ENCODE measurements around the gene TIFAB.

Gene TIFAB

DNA sequence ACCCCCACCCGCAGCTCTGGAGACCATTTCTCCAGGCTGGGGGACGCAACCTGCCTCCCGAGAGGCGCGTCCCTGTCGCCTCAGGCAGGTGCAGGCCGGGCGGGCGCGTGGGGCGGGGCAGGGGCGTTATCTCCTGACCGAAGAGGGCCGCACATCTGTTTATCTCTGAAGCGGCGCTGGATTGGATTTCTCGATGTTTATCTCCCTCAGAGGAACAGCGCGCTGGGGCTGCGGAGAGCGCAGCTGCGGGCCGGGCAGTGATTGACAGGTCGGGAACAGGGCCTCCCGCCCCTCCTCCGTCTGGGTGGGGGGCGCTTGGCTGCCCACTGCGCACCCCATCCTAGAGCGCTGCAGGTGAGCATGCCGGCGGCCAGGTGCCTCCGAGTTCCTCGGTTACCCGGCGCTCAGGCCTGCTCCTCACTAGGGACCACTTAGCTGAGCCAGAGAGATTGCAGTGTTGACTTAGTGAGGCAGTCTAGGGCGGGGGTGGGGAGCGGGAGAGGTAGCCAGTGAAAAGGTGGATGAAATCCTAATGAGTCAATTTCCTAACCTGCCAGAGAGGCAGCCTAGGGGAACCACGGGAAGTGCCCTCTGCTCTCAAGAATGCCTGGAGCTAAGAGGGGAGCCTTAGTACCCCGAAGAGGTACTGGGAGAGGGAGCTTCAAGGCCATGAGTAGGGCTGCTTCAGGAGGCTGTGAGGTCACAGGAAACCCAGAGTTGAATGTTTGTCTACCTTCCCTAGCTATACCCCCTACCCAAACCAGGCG lies 39.6 kb upstream of the TIFAB start:
- no peak overlapping the region for H3K27ac ChIP-seq
- TF ChIP-seq, protein P1, sequence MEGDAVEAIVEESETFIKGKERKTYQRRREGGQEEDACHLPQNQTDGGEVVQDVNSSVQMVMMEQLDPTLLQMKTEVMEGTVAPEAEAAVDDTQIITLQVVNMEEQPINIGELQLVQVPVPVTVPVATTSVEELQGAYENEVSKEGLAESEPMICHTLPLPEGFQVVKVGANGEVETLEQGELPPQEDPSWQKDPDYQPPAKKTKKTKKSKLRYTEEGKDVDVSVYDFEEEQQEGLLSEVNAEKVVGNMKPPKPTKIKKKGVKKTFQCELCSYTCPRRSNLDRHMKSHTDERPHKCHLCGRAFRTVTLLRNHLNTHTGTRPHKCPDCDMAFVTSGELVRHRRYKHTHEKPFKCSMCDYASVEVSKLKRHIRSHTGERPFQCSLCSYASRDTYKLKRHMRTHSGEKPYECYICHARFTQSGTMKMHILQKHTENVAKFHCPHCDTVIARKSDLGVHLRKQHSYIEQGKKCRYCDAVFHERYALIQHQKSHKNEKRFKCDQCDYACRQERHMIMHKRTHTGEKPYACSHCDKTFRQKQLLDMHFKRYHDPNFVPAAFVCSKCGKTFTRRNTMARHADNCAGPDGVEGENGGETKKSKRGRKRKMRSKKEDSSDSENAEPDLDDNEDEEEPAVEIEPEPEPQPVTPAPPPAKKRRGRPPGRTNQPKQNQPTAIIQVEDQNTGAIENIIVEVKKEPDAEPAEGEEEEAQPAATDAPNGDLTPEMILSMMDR (IDR thresholded peaks at IDR 0.05), result no peak
- TF ChIP-seq ZFX (IDR thresholded peaks at IDR 0.05; ENCODE audit: borderline replicate concordance), result no peak

DNA sequence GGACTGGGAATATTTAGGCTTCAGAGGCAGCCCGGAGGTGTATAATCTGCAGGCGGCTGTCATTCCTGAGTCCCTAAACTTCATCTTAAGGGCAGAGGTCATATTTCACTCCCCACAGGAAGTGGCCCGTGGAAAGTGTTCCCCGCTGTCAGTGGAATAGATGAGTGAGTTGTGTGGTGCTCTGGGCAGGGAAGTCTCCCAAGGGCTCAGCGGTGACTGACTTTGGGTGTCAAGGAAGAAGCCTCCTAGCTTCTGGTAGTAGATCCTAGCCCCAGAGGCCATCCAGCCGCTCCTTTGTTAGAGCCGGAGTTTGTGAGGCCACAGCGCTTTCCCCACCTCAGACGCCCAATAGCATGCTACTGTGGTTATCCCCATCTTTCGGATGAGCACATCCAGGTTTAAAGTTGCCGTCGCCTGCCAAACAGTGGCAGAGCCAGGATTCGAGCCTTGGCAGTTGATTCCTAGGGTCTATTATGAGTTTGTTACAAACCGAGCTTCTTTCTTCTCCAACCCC lies 38.9 kb upstream of the TIFAB start:
- H3K27ac ChIP-seq, result no peak overlapping the region
- TF ChIP-seq ZFX (IDR thresholded peaks at IDR 0.05; ENCODE audit: borderline replicate concordance), result no peak
- TF ChIP-seq, protein P1 (IDR thresholded peaks at IDR 0.05), result no peak

DNA sequence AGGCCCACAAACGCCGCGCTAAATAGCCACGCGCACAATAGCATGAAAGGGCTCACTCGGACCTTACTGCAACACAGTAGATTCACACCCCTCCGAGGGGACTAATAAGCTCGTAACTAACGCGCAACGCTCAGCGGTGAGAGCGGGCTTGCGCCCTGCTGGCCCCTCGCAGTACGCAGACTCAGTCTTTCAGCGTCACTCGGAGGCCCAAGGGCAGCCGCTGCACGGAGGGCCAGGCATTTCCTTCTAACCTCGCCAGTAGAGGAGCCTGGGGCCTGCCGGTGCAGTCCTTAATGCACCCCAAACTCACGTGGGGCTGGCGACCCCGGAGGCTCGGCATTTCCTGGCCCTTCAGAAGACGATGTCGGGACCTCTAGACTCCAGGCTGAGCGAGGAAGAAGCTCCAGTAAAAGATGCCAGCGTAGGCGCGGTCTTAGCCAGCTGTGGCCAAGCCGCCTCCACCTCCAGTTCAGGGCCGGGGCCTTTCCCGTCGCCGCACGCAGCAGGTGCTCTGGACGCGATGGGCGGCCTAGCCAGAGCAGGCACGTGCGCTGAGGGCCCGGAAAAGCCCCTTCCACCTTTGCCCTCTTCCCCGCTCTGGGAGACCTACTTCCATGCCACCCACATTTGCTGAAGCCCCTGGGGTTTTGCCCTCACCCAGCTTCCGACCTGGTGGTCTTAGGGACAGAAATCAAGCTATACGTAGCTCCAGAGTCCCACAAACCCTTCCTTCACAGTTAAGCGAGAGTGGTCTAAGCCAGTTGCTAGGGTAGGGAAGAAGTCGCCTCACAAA lies 38.3 kb upstream of the TIFAB start:
- H3K27ac ChIP-seq, result no peak overlapping the region
- TF ChIP-seq, protein P1 (IDR thresholded peaks at IDR 0.05), result no peak

DNA sequence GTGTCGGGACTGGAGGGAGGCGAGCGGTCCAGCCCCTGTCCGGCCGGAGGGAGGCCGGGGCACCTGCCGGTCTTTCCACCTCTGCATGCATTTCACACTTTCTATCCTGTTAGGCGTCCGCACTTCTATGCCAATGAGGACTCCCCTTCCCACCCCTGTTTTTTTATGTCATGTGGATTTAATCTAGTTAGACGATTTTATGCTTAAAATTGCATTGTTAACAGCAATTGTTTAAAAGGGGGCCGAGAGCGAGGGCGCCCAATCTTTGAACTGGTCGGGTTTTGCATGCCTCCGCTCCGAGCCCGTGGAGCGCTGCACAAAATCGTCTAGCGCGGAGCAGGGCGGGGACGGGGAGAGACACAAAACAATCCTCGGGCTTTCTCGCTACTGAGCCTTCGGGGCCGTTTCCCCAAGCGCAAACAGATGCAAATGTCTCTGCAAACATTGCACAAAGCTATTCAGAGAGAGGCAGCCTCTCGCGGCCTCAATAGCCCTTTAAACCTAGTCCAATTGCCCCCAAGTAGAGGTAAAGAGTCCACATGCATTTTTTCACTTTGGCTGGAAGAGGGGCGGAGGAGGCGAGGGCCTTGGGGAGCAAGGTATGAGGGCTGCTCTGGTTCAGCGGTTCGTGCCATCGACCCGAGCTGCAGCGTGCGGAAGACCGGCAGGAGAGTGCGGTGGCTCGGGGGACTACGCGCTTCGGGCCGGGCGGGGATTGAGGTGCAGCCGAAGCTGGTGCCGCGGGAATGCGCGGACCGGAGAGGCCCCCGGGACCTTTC lies 37.5 kb upstream of the TIFAB start:
- TF ChIP-seq, protein P1 (IDR thresholded peaks at IDR 0.05), result no peak
- TF ChIP-seq ZFX (IDR thresholded peaks at IDR 0.05; ENCODE audit: borderline replicate concordance), result no peak
- no peak overlapping the region for H3K27ac ChIP-seq

DNA sequence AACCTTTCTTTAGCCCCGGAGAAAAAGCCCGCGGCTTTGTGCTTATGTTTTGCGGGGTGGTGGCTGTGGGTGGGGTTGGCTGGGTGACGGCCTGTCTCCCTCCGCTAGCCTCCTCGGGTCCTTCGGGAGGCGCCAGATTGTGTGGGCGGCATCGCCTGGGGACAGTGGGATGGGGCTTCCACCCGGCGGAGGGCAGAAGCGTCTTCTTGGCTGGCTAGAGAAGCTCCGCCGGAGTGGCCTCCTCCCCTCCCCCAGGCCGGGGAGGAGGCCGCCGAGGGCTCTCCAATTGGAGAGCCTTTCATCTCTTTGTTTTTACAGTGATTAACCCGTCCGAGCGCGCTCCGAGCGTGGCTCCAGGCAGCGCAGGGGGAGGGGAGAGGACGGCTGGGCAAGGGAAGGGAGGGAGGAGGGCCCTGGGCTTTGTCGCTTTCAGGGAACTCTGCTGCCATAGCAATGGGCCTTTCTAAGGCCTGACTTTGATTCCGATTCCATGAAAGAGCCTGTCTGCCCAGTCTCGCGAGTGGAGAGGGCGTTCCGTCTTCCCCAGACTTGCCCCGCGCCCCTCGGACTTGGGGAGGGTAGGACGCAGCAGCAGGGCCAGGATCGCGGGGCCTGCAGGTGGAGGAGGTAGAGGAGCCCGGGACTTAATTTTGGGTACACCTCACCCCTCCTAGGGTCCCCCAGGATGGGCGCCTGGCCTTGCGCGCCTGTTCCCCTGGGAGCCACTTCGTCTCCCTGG lies 36.7 kb upstream of the TIFAB start:
- TF ChIP-seq ZFX (IDR thresholded peaks at IDR 0.05; ENCODE audit: borderline replicate concordance), result no peak
- TF ChIP-seq, protein P1 (IDR thresholded peaks at IDR 0.05), result no peak
- no peak overlapping the region for H3K27ac ChIP-seq

DNA sequence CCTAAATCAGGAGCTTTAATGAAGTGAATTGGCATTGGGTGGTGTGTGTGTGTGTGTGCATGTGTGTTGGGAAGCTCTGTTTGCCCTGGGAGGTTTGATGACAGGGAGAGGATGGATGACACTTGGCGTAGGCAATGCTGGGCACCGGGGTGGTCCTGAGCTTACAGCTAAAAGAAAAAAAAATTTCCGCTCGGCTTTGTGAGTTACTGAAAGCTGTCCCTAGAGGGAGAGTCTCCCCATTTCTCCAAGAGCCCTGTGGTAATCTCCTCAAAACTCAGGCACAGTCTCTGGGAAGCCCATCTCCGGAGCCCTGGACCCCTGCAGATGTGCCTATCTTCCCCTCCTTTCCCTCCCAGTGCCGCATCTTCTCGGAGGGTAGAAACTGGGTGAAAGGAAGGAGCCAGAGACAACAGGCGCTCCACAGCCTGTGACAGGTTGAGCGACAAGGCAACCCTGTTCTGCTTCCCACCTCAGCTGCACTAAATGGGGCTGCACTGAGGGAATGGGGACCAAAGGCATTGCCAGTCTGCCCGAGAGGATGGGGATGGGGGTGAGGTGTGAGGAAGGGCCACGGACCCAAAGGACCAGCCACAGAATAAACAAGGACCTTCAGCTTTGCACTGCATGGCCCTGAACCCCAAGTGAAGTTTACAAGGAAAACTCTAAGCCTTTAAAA lies 35.8 kb upstream of the TIFAB start:
- H3K27ac ChIP-seq, result no peak overlapping the region
- TF ChIP-seq, protein P1 (IDR thresholded peaks at IDR 0.05), result no peak
- TF ChIP-seq ZFX (IDR thresholded peaks at IDR 0.05; ENCODE audit: borderline replicate concordance), result no peak

All from 22Rv1 (cell line).